ENCODE data around the gene SLC39A11. TPM values are rescaled to one million over a fixed set of nuclear protein-coding genes. Genes with fewer than 3 reads are reported as not detected.

Gene SLC39A11
- total RNA-seq, 1 experiment from 2014 or later, result 56.1 TPM

DNA sequence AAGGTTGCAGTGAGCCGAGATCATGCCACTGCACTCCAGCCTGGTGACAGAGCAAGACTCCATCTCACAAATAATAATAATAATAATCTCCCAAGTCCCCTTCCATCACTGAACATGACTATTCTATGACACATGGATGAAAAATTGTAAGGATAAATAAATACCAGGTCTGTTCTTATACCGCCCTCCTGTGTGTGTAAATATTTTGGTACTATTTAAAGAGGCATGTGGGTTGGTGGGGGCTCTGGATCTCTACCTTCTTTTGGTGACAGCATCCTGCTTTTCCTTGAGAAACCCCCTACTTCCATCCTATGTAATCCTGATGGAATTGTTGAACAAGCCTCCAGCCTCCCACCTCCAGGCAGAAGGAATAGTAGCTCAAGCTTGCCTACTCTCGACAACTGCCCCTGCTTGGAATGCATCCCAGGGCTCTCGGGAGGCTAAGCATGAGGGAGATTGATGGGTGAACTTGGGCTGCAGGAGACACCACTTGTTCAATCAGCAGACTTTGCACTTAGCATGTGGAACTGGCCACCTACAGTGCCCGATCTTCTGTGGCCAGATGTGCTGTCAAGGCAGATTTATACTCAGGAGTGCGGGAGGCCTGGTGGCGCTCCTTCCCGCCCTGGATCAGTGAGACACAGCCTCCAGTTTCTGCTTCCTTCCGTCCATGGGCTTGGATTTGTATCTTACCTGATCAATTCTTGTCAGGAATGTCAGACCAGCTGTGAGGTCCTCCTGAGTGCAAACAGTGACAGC lies 287.4 kb downstream of the SLC39A11 start:
- no TSS peak for BruUV-seq (replicated peaks)

DNA sequence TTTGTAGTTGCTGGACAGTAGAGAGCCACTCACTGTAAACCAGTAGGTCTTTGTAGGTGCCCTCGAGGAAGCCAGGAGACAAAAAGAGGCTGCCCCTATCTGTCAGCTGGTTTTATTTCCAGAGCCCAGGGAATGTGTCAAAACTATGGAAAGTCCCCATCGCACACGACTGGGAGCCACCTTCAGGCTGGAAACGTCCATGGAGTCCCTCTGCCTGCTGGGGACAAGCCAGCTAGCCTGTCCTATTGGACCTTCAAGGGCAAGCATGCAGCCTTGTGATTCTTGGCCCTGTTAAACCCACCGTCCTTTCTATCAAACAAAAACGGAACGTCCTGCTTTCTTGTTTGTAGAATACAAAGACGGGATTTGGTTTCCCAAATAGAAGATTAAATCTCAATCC lies 289.8 kb downstream of the SLC39A11 start:
- BruUV-seq (replicated peaks), result no TSS peak
- ChIA-PET POLR2A (no interaction called here), CTCF (no interaction called here)
- DNase-seq (ENCODE audit: low read depth, low spot score), result no peak
- no peaks in the 10 kb centered on the region for H3K4me1 ChIP-seq (ENCODE audit: control insufficient read depth, insufficient read depth, low read length)
- in situ Hi-C loops (cut with HindIII; ENCODE audit: low pct_unique_long_range_greater_than_20kb, low sequenced_read_pairs), result no loop called here
- no peaks in the 10 kb centered on the region for H3K27me3 ChIP-seq (ENCODE audit: control insufficient read depth, insufficient read depth, low read length)
- ATAC-seq, result no peak
- no peaks in the 10 kb centered on the region for H3K36me3 ChIP-seq (ENCODE audit: control insufficient read depth, insufficient read depth, low read length)
- no peak overlapping the region for H3K4me3 ChIP-seq (ENCODE audit: low read depth in 2 of 2, low read length in 2 of 2)
- H3K9me3 ChIP-seq (ENCODE audit: control insufficient read depth, insufficient read depth, low read depth, low read length), result no peaks in the 10 kb centered on the region
- TF ChIP-seq POLR2AphosphoS5 (IDR thresholded peaks at IDR 0.05; ENCODE audit: low read depth, low read length) (no peak), TCF7L2 (IDR thresholded peaks at IDR 0.05; ENCODE audit: low read depth, low read length) (no peak)
- H3K27ac ChIP-seq (ENCODE audit: low read length), result no peak overlapping the region
- intact Hi-C loops (cut with micrococcal nuclease; ENCODE audit: unreplicated experiment), result no loop called here

More for the DNA sequence above, 287.4 kb downstream of the SLC39A11 start:
- no peak for TF ChIP-seq SIN3A (IDR thresholded peaks at IDR 0.05; ENCODE audit: borderline replicate concordance, insufficient read depth, low read depth, low read length)
- TF ChIP-seq TCF7L2 (IDR thresholded peaks at IDR 0.05; ENCODE audit: low read depth, low read length), result no peak
- TF ChIP-seq, protein P1, sequence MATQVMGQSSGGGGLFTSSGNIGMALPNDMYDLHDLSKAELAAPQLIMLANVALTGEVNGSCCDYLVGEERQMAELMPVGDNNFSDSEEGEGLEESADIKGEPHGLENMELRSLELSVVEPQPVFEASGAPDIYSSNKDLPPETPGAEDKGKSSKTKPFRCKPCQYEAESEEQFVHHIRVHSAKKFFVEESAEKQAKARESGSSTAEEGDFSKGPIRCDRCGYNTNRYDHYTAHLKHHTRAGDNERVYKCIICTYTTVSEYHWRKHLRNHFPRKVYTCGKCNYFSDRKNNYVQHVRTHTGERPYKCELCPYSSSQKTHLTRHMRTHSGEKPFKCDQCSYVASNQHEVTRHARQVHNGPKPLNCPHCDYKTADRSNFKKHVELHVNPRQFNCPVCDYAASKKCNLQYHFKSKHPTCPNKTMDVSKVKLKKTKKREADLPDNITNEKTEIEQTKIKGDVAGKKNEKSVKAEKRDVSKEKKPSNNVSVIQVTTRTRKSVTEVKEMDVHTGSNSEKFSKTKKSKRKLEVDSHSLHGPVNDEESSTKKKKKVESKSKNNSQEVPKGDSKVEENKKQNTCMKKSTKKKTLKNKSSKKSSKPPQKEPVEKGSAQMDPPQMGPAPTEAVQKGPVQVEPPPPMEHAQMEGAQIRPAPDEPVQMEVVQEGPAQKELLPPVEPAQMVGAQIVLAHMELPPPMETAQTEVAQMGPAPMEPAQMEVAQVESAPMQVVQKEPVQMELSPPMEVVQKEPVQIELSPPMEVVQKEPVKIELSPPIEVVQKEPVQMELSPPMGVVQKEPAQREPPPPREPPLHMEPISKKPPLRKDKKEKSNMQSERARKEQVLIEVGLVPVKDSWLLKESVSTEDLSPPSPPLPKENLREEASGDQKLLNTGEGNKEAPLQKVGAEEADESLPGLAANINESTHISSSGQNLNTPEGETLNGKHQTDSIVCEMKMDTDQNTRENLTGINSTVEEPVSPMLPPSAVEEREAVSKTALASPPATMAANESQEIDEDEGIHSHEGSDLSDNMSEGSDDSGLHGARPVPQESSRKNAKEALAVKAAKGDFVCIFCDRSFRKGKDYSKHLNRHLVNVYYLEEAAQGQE (IDR thresholded peaks at IDR 0.05; ENCODE audit: insufficient read depth in 1 of 2, low read depth in 2 of 2, low read length in 1 of 2), result no peak
- TF ChIP-seq POLR2AphosphoS5 (IDR thresholded peaks at IDR 0.05; ENCODE audit: low read depth, low read length), result no peak
- no peak for TF ChIP-seq CTCF (IDR thresholded peaks at IDR 0.05)
- CTCF ChIA-PET, result interaction anchor here (0.6 kb wide), 1 partner anchor 250 kb away, joined by 3 read pairs; no protein-coding TSS in a partner anchor
- Histone ChIP-seq H3K4me1 (ENCODE audit: control insufficient read depth, insufficient read depth, low read length) (no peaks in the 10 kb centered on the region), H3K36me3 (ENCODE audit: control insufficient read depth, insufficient read depth, low read length) (no peaks in the 10 kb centered on the region), H3K27me3 (ENCODE audit: control insufficient read depth, insufficient read depth, low read length) (no peaks in the 10 kb centered on the region), H3K9me3 (ENCODE audit: control insufficient read depth, insufficient read depth, low read depth, low read length) (no peaks in the 10 kb centered on the region), H3K4me3 (ENCODE audit: low read depth in 2 of 2, low read length in 2 of 2) (no peak overlapping the region), H3K27ac (ENCODE audit: low read length) (no peak overlapping the region)
- POLR2A ChIA-PET, result no interaction called here
- ATAC-seq, result peak; percentile 41; the same call in 1 of the 2 replicates
- intact Hi-C loops (cut with micrococcal nuclease; ENCODE audit: unreplicated experiment), result no loop called here
- in situ Hi-C loops (cut with HindIII; ENCODE audit: low pct_unique_long_range_greater_than_20kb, low sequenced_read_pairs), result no loop called here
- DNase-seq (ENCODE audit: low read depth, low spot score), result no peak

- no peak overlapping the region for H3K4me3 ChIP-seq (ENCODE audit: low read depth in 2 of 2, low read length in 2 of 2)
- ChIA-PET POLR2A (no interaction called here), CTCF (no interaction called here)
- ATAC-seq (no peak; the same call in 1 of the 2 replicates), DNase-seq (ENCODE audit: low read depth, low spot score) (no peak)
- H3K4me1 ChIP-seq (ENCODE audit: control insufficient read depth, insufficient read depth, low read length), result no peaks in the 10 kb centered on the region
- BruUV-seq (replicated peaks), result no TSS peak
- TF ChIP-seq CTCF (IDR thresholded peaks at IDR 0.05), result no peak
- intact Hi-C loops (cut with micrococcal nuclease; ENCODE audit: unreplicated experiment) (no loop called here), in situ Hi-C loops (cut with HindIII; ENCODE audit: low pct_unique_long_range_greater_than_20kb, low sequenced_read_pairs) (no loop called here)
- H3K9me3 ChIP-seq (ENCODE audit: control insufficient read depth, insufficient read depth, low read depth, low read length), result no peaks in the 10 kb centered on the region
- no peaks in the 10 kb centered on the region for H3K27me3 ChIP-seq (ENCODE audit: control insufficient read depth, insufficient read depth, low read length)
- no peaks in the 10 kb centered on the region for H3K36me3 ChIP-seq (ENCODE audit: control insufficient read depth, insufficient read depth, low read length)
- no peak overlapping the region for H3K27ac ChIP-seq (ENCODE audit: low read length)
Measured at GRCh38 chr17:72797142-72797541, 295.3 kb downstream of the SLC39A11 start.

All from Panc1 (cell line).